Astrocyte (in vitro differentiated cells and primary cell): ENCODE measurements around the gene MT1X.

Source experiments
- CTCF ChIP-seq: IDR thresholded peaks from 2 replicates; pipeline ENCODE4 v1.5.1; 2011; ENCODE audit warnings: low read depth, mild to moderate bottlenecking, inconsistent platforms, low read length, moderate library complexity; ENCODE audit not compliant: insufficient read depth
- EZH2 ChIP-seq: IDR thresholded peaks from 2 replicates; pipeline ENCODE4 v1.6.1; 2012; ENCODE audit warnings: mild to moderate bottlenecking, low read length, inconsistent platforms; ENCODE audit not compliant: insufficient read depth

GRCh38 chr16:56669840-56670619 is 12.2 kb upstream of the MT1X start:
- TF ChIP-seq CTCF (no peak), EZH2 (peak; percentile 70)
